SK-N-SH treated with all-trans-retinoic acid at 6 μM for 48 hours (cell line): Measurements from ENCODE around the gene PUM2.

ENCODE experiments used
- ATAC-seq: fragments of 200-7000 bp; cut with Tn5 transposase; 3 replicates; pipeline ENCODE4 v1.9.1; 2020; ENCODE audit warnings: mild to moderate bottlenecking, moderate library complexity
- ARNTL ChIP-seq: fragments of 450-650 bp; formaldehyde crosslinking; IDR thresholded peaks from 2 replicates; pipeline ENCODE4 v1.5.0; 2020; ENCODE audit warnings: low read depth, mild to moderate bottlenecking, moderate library complexity, borderline replicate concordance
- CREB5 ChIP-seq: fragments of 250-450 bp; sonication (Bioruptor Pico); IDR thresholded peaks from 2 replicates; pipeline ENCODE4 v1.5.1; 2020; ENCODE audit warnings: low read depth, mild to moderate bottlenecking, moderate library complexity
- CSDC2 ChIP-seq: fragments of 250-450 bp; sonication (Bioruptor Pico); IDR thresholded peaks from 2 replicates; pipeline ENCODE4 v1.5.0; 2020; ENCODE audit warnings: mild to moderate bottlenecking, moderate library complexity
- CSRNP3 ChIP-seq: fragments of 250-450 bp; sonication (Bioruptor Pico); IDR thresholded peaks from 2 replicates; pipeline ENCODE4 v1.5.1; 2021; ENCODE audit warnings: mild to moderate bottlenecking, moderate library complexity
- ESRRG ChIP-seq: fragments of 250-450 bp; sonication (Bioruptor Pico); IDR thresholded peaks from 2 replicates; pipeline ENCODE4 v1.6.1; 2021; ENCODE audit warnings: mild to moderate bottlenecking
- GLIS3 ChIP-seq: fragments of 250-450 bp; sonication (Bioruptor Pico); IDR thresholded peaks from 2 replicates; pipeline ENCODE4 v1.5.0; 2020; ENCODE audit warnings: mild to moderate bottlenecking, moderate library complexity
- ISL1 ChIP-seq: fragments of 250-450 bp; sonication (Bioruptor Pico); IDR thresholded peaks from 2 replicates; pipeline ENCODE4 v2.1.2; 2022; ENCODE audit warnings: mild to moderate bottlenecking, moderate library complexity
- OSR1 ChIP-seq: fragments of 250-450 bp; sonication (Bioruptor Pico); IDR thresholded peaks from 2 replicates; pipeline ENCODE4 v1.8.0; 2022; ENCODE audit warnings: moderate library complexity, mild to moderate bottlenecking, inconsistent platforms
- PATZ1 ChIP-seq: fragments of 250-450 bp; sonication (Bioruptor Pico); IDR thresholded peaks from 2 replicates; pipeline ENCODE4 v1.8.0; 2020; ENCODE audit warnings: mild to moderate bottlenecking, moderate library complexity, borderline replicate concordance
- POU6F1 ChIP-seq: fragments of 250-450 bp; sonication (Bioruptor Pico); IDR thresholded peaks from 2 replicates; pipeline ENCODE4 v1.8.0; 2021; ENCODE audit warnings: low read depth, mild to moderate bottlenecking, moderate library complexity, borderline replicate concordance
- PPARA ChIP-seq: fragments of 250-450 bp; sonication (Bioruptor Pico); IDR thresholded peaks from 2 replicates; pipeline ENCODE4 v1.5.0; 2020; ENCODE audit warnings: mild to moderate bottlenecking, borderline replicate concordance
- RARB ChIP-seq: fragments of 250-450 bp; sonication (Bioruptor Pico); IDR thresholded peaks from 2 replicates; pipeline ENCODE4 v1.8.0; 2021; ENCODE audit warnings: mild to moderate bottlenecking, moderate library complexity
- SNAI2 ChIP-seq: fragments of 250-450 bp; sonication (Bioruptor Pico); IDR thresholded peaks from 2 replicates; pipeline ENCODE4 v1.5.0; 2020; ENCODE audit warnings: mild to moderate bottlenecking, moderate library complexity
- TSHZ2 ChIP-seq: fragments of 250-450 bp; sonication (Bioruptor Pico); IDR thresholded peaks from 2 replicates; pipeline ENCODE4 v1.5.0; 2020; ENCODE audit warnings: mild to moderate bottlenecking, moderate library complexity
- ZC3H10 ChIP-seq: fragments of 250-450 bp; sonication (Bioruptor Pico); IDR thresholded peaks from 2 replicates; pipeline ENCODE4 v1.5.1; 2021; ENCODE audit warnings: mild to moderate bottlenecking, moderate library complexity
- ZFP30 ChIP-seq: fragments of 450-650 bp; formaldehyde crosslinking; IDR thresholded peaks from 2 replicates; pipeline ENCODE4 v1.5.0; 2022; ENCODE audit warnings: mild to moderate bottlenecking, moderate library complexity
- ZNF70 ChIP-seq: fragments of 450-650 bp; formaldehyde crosslinking; IDR thresholded peaks from 2 replicates; pipeline ENCODE4 v1.5.0; 2020; ENCODE audit warnings: mild to moderate bottlenecking, moderate library complexity
- ZNF8 ChIP-seq: fragments of 450-650 bp; formaldehyde crosslinking; IDR thresholded peaks from 2 replicates; pipeline ENCODE4 v1.5.0; 2020; ENCODE audit warnings: mild to moderate bottlenecking, moderate library complexity

The PUM2 gene

GRCh38 chr2:20359096-20359495, 8.5 kb upstream of the PUM2 start:
- ATAC-seq = no peak
- no peak for TF ChIP-seq CREB5
- TF ChIP-seq POU6F1 (CRISPR knock-in tag) = no peak
- no peak for TF ChIP-seq GLIS3 (CRISPR knock-in tag)
- TF ChIP-seq ISL1 (CRISPR knock-in tag) = no peak
- TF ChIP-seq ZC3H10 (CRISPR knock-in tag) = no peak
- no peak for TF ChIP-seq ESRRG (CRISPR knock-in tag)
- no peak for TF ChIP-seq PPARA (CRISPR knock-in tag)
- no peak for TF ChIP-seq PATZ1 (CRISPR knock-in tag)
- no peak for TF ChIP-seq ARNTL (CRISPR knock-in tag)

GRCh38 chr2:20357638-20358389, 7.2 kb upstream of the PUM2 start:
- TF ChIP-seq CSRNP3 (CRISPR knock-in tag) (no peak), ZNF8 (CRISPR knock-in tag) (no peak), ZFP30 (CRISPR knock-in tag) (no peak), CSDC2 (CRISPR knock-in tag) (no peak)
- TF ChIP-seq, all 23 proteins: peak for 0
- ATAC-seq = no peak

GRCh38 chr2:20356042-20356441, 5.4 kb upstream of the PUM2 start:
- TF ChIP-seq RARB (CRISPR knock-in tag) (no peak), ZNF70 (CRISPR knock-in tag) (no peak), TSHZ2 (CRISPR knock-in tag) (no peak), CSDC2 (CRISPR knock-in tag) (no peak), SNAI2 (no peak)
- ATAC-seq = no peak

GRCh38 chr2:20355131-20355530, 4.5 kb upstream of the PUM2 start:
- ATAC-seq = no peak
- TF ChIP-seq CSRNP3 (CRISPR knock-in tag) (no peak), OSR1 (no peak), TSHZ2 (CRISPR knock-in tag) (no peak), ARNTL (CRISPR knock-in tag) (no peak), PATZ1 (CRISPR knock-in tag) (no peak), SNAI2 (no peak), CSDC2 (CRISPR knock-in tag) (no peak), RARB (CRISPR knock-in tag) (no peak), ISL1 (CRISPR knock-in tag) (no peak)
